H1 (cell line): ENCODE measurements around the gene LTBP3.
A peak's percentile ranks its signal among the peaks of the same experiment; 100 is the strongest.

Experiments used
- CREB1 ChIP-seq: IDR thresholded peaks from 2 replicates; pipeline ENCODE4 v1.6.1; 2012; ENCODE audit warnings: inconsistent platforms
- CTCF ChIP-seq, 3 experiments: IDR thresholded peaks; 1 replicate in 2 of 3; 2 replicates in 1 of 3; pipeline versions ENCODE4 v1.5.1 to v1.6.1; 2011; ENCODE audit warnings: low read length in 3 of 3, mild to moderate bottlenecking in 3 of 3, inconsistent platforms in 2 of 3, low read depth in 1 of 3, moderate library complexity in 1 of 3; ENCODE audit not compliant: insufficient read depth in 1 of 3; ENCODE audit errors: control extremely low read depth in 1 of 3
- POLR2AphosphoS5 ChIP-seq: IDR thresholded peaks from 2 replicates; pipeline ENCODE4 v1.6.1; 2011; ENCODE audit warnings: low read depth, low read length

GRCh38 chr11:65540290-65541092 lies 17.7 kb downstream of the LTBP3 start:
- TF ChIP-seq CTCF (IDR thresholded peaks at IDR 0.05; ENCODE audit: control extremely low read depth in 1 of 3, insufficient read depth in 1 of 3, low read depth in 1 of 3, low read length in 3 of 3) (peak in 2 of 3 experiments; percentile 75 to 88; a peak in 3 of 4 replicates), POLR2AphosphoS5 (peak; percentile 68; the same call in 1 of the 2 replicates), CREB1 (no peak; the same call in 1 of the 2 replicates)
